Activated T-cell treated with anti-CD3 and anti-CD28 coated beads, Interleukin-2, amount 50 U/mL, for 72 hours (primary cell): ENCODE data around the gene PTGR1. TPM values are rescaled to one million over a fixed set of nuclear protein-coding genes. Genes with fewer than 3 reads are reported as not detected.
A peak's percentile ranks its signal among the peaks of the same experiment; 100 is the strongest.
"Not testable (repeated sequence)": the region's sequence is repeated elsewhere in the genome, so short reads cannot be mapped to it uniquely, and the experiment has no call there.

ENCODE experiments used
- ATAC-seq, 2 donors: fragments of 150-1000 bp; cut with Tn5 transposase; replicated peaks in 1 of 2; 2 replicates each; pipeline ENCODE4 v1.10.0; 2021; ENCODE audit warnings: moderate library complexity in 2 of 2, mild to moderate bottlenecking in 1 of 2
- DNase-seq, 2 donors: peaks; one replicate each; pipeline ENCODE4 v3.0.0; 2021 to 2022; ENCODE audit warnings: mixed read lengths in 1 of 2
- H3K27ac Mint-ChIP-seq: one replicate; pipeline ENCODE4 v1.8.0; 2022; ENCODE audit warnings: mild to moderate bottlenecking, moderate library complexity, mixed read lengths
- H3K27me3 Mint-ChIP-seq: one replicate; pipeline ENCODE4 v1.8.0; 2022; ENCODE audit warnings: low read depth, mixed read lengths
- H3K36me3 Mint-ChIP-seq, 2 donors: one replicate each; pipeline ENCODE4 v1.8.0; 2022; ENCODE audit warnings: mixed read lengths in 2 of 2, mild to moderate bottlenecking in 1 of 2; ENCODE audit not compliant: insufficient read depth in 2 of 2
- H3K4me1 Mint-ChIP-seq: one replicate; pipeline ENCODE4 v1.8.0; 2022; ENCODE audit warnings: low read depth, mixed read lengths
- H3K4me3 Mint-ChIP-seq, 2 donors: one replicate each; pipeline ENCODE4 v1.8.0; 2022; ENCODE audit warnings: mild to moderate bottlenecking in 2 of 2, mixed read lengths in 2 of 2, moderate library complexity in 2 of 2
- H3K9me3 Mint-ChIP-seq, 2 donors: one replicate each; pipeline ENCODE4 v1.8.0; 2022; ENCODE audit warnings: mixed read lengths in 2 of 2
- total RNA-seq, 2 donors: library from RNA; stranded (reverse); gene quantifications; one replicate each; pipeline ENCODE4 v1.2.3, GENCODE V29; 2022

Gene PTGR1
- total RNA-seq, 2 donors from 2014 or later: 1.3 to 3.0 TPM

GRCh38 chr9:111559000-111559610, 40.3 kb downstream of the PTGR1 start:
- Mint-ChIP-seq H3K36me3 (peaks cover 18 to 19% of the 10 kb centered on the region in 2 donors), H3K27me3 (no peaks in the 10 kb centered on the region), H3K4me1 (no peaks in the 10 kb centered on the region), H3K4me3 (no peak overlapping the region), H3K27ac (no peak overlapping the region), H3K9me3 (peaks cover 14 to 27% of the 10 kb centered on the region in 2 donors)
- no peak for ATAC-seq
- no peak for DNase-seq

GRCh38 chr9:111555425-111555824, 44.0 kb downstream of the PTGR1 start:
- ATAC-seq, DNase-seq, H3K27ac Mint-ChIP-seq, H3K4me3 Mint-ChIP-seq, H3K4me1 Mint-ChIP-seq, H3K27me3 Mint-ChIP-seq: not testable (repeated sequence)
- Mint-ChIP-seq H3K9me3 (peaks cover 16 to 32% of the 10 kb centered on the region in 2 donors), H3K36me3 (peaks cover 22 to 27% of the 10 kb centered on the region in 2 donors)

GRCh38 chr9:111548623-111549022, 50.8 kb downstream of the PTGR1 start:
- no peaks in the 10 kb centered on the region for H3K4me1 Mint-ChIP-seq
- no peak for ATAC-seq
- peaks cover 23 to 30% of the 10 kb centered on the region in 2 donors for H3K9me3 Mint-ChIP-seq
- H3K27ac Mint-ChIP-seq: no peak overlapping the region
- no peak for DNase-seq
- H3K4me3 Mint-ChIP-seq: no peak overlapping the region
- peaks cover 24 to 47% of the 10 kb centered on the region in 2 donors for H3K36me3 Mint-ChIP-seq
- no peaks in the 10 kb centered on the region for H3K27me3 Mint-ChIP-seq

GRCh38 chr9:111542497-111543254, 56.8 kb downstream of the PTGR1 start:
- Mint-ChIP-seq H3K4me3 (no peak overlapping the region), H3K9me3 (peaks cover 28 to 37% of the 10 kb centered on the region in 2 donors), H3K36me3 (peaks cover 30 to 57% of the 10 kb centered on the region in 2 donors), H3K27me3 (no peaks in the 10 kb centered on the region), H3K4me1 (no peaks in the 10 kb centered on the region), H3K27ac (no peak overlapping the region)
- no peak for ATAC-seq
- no peak for DNase-seq

GRCh38 chr9:111533099-111533790, 66.2 kb downstream of the PTGR1 start:
- DNase-seq: no peak
- Mint-ChIP-seq H3K27ac (no peak overlapping the region), H3K4me3 (no peak overlapping the region), H3K9me3 (peaks cover 7 to 13% of the 10 kb centered on the region in 2 donors), H3K4me1 (no peaks in the 10 kb centered on the region), H3K36me3 (peaks cover 19 to 24% of the 10 kb centered on the region in 2 donors), H3K27me3 (no peaks in the 10 kb centered on the region)
- no peak for ATAC-seq

GRCh38 chr9:111531716-111532115, 67.7 kb downstream of the PTGR1 start:
- Mint-ChIP-seq H3K27me3 (no peaks in the 10 kb centered on the region), H3K27ac (no peak overlapping the region), H3K4me1 (peaks cover 6% of the 10 kb centered on the region), H3K36me3 (peaks cover 19 to 21% of the 10 kb centered on the region in 2 donors), H3K4me3 (no peak overlapping the region), H3K9me3 (peaks cover 7 to 13% of the 10 kb centered on the region in 2 donors)
- ATAC-seq: no peak
- DNase-seq: no peak

GRCh38 chr9:111529787-111530186, 69.7 kb downstream of the PTGR1 start:
- no peak for DNase-seq
- Mint-ChIP-seq H3K9me3 (peaks cover 5 to 10% of the 10 kb centered on the region in 2 donors), H3K36me3 (peaks cover 18 to 20% of the 10 kb centered on the region in 2 donors), H3K4me3 (no peak overlapping the region), H3K27me3 (no peaks in the 10 kb centered on the region), H3K4me1 (peaks cover 20% of the 10 kb centered on the region), H3K27ac (no peak overlapping the region)
- ATAC-seq: no peak

GRCh38 chr9:111527347-111527746, 72.1 kb downstream of the PTGR1 start:
- peaks cover 6 to 14% of the 10 kb centered on the region in 2 donors for H3K36me3 Mint-ChIP-seq

GRCh38 chr9:111525056-111525977, 74.1 kb downstream of the PTGR1 start, which contains the start of gene ZNF483:
Gene ZNF483, plus strand, starts transcription at chr9:111525179. Its CDS starts 2,217 bp downstream, at chr9:111527396.
- ATAC-seq (peak; percentile 59 to 67), DNase-seq (peak; percentile 60 to 73)
- Mint-ChIP-seq H3K4me3 (peak within 1 kb of the TSS; percentile 87 to 89), H3K27me3 (peaks cover 9% of the 10 kb centered on the region), H3K36me3 (peaks cover 3 to 10% of the 10 kb centered on the region in 2 donors), H3K27ac (peak within 1 kb of the TSS; percentile 76), H3K9me3 (peaks cover 0 to 2% of the 10 kb centered on the region in 2 donors), H3K4me1 (peaks cover 25% of the 10 kb centered on the region)

More at GRCh38 chr9:111527347-111527746, 72.1 kb downstream of the PTGR1 start:
- ATAC-seq (peak; percentile 77 to 83), DNase-seq (peak; percentile 34 to 36)
- peaks cover 9% of the 10 kb centered on the region for H3K27me3 Mint-ChIP-seq
- H3K9me3 Mint-ChIP-seq: peaks cover 0 to 2% of the 10 kb centered on the region in 2 donors
- H3K4me1 Mint-ChIP-seq: peaks cover 25% of the 10 kb centered on the region
- peak overlapping the region in 1 of 2 donors; percentile 48 for H3K4me3 Mint-ChIP-seq
- no peak overlapping the region for H3K27ac Mint-ChIP-seq

- peaks cover 3 to 10% of the 10 kb centered on the region in 2 donors for H3K36me3 Mint-ChIP-seq
- peak overlapping the region; percentile 87 to 89 for H3K4me3 Mint-ChIP-seq
- peak overlapping the region; percentile 34 for H3K27ac Mint-ChIP-seq
- no peak for DNase-seq
- ATAC-seq: no peak
- peaks cover 25% of the 10 kb centered on the region for H3K4me1 Mint-ChIP-seq
- H3K27me3 Mint-ChIP-seq: peaks cover 9% of the 10 kb centered on the region
- H3K9me3 Mint-ChIP-seq: peaks cover 0 to 2% of the 10 kb centered on the region in 2 donors
Measured at GRCh38 chr9:111524731-111525055, 74.8 kb downstream of the PTGR1 start.

GRCh38 chr9:111516061-111516465, 83.4 kb downstream of the PTGR1 start:
- ATAC-seq: peak in 1 of 2 donors; percentile 35
- no peak overlapping the region for H3K4me3 Mint-ChIP-seq

GRCh38 chr9:111514967-111515366, 84.5 kb downstream of the PTGR1 start:
- ATAC-seq: peak; percentile 59 to 72
- H3K4me3 Mint-ChIP-seq: no peak overlapping the region

More at GRCh38 chr9:111516061-111516465, 83.4 kb downstream of the PTGR1 start:
- Mint-ChIP-seq H3K27ac (no peak overlapping the region), H3K36me3 (no peaks in the 10 kb centered on the region), H3K9me3 (peaks cover 3% of the 10 kb centered on the region in 2 donors), H3K27me3 (no peaks in the 10 kb centered on the region), H3K4me1 (peaks cover 9% of the 10 kb centered on the region)
- no peak for DNase-seq

More at GRCh38 chr9:111514967-111515366, 84.5 kb downstream of the PTGR1 start:
- no peaks in the 10 kb centered on the region for H3K27me3 Mint-ChIP-seq
- H3K36me3 Mint-ChIP-seq: peaks cover 0 to 1% of the 10 kb centered on the region in 2 donors
- no peak overlapping the region for H3K27ac Mint-ChIP-seq
- peaks cover 9% of the 10 kb centered on the region for H3K4me1 Mint-ChIP-seq
- peaks cover 3 to 4% of the 10 kb centered on the region in 2 donors for H3K9me3 Mint-ChIP-seq
- no peak for DNase-seq
